Activated gamma-delta T cell treated with anti-CD3 and anti-CD28 coated beads, Interleukin-2, amount 50 U/mL, for 16 hours (primary cell): Measurements from ENCODE around the gene PLAGL1.
"Not testable (repeated sequence)": the region's sequence is repeated elsewhere in the genome, so short reads cannot be mapped to it uniquely, and the experiment has no call there.

Source experiments
- DNase-seq: peaks from one replicate; pipeline ENCODE4 v3.0.0-alpha.2; 2020; ENCODE audit warnings: low read depth

The PLAGL1 gene

GRCh38 chr6:144009628-144010027 lies 1.6 kb upstream of the PLAGL1 start:
- not testable (repeated sequence) for DNase-seq

- DNase-seq: no peak
Measured at GRCh38 chr6:144008846-144009245, 787 bp upstream of the PLAGL1 start.

- no peak for DNase-seq
Measured at GRCh38 chr6:144007478-144008119, 460 bp downstream of the PLAGL1 start.

- no peak for DNase-seq
Measured at GRCh38 chr6:144006736-144007477, 1.2 kb downstream of the PLAGL1 start.

GRCh38 chr6:143999406-143999805 lies 8.7 kb downstream of the PLAGL1 start:
- DNase-seq: no peak

GRCh38 chr6:143998686-143999085 lies 9.4 kb downstream of the PLAGL1 start:
- no peak for DNase-seq

GRCh38 chr6:143993965-143994646 lies 14.0 kb downstream of the PLAGL1 start:
- no peak for DNase-seq

GRCh38 chr6:143992285-143992684 lies 15.8 kb downstream of the PLAGL1 start:
- DNase-seq: no peak

GRCh38 chr6:143986463-143987065 lies 21.5 kb downstream of the PLAGL1 start:
- DNase-seq: no peak

- DNase-seq: no peak
Measured at GRCh38 chr6:143984666-143985065, 23.4 kb downstream of the PLAGL1 start.

- no peak for DNase-seq
Measured at GRCh38 chr6:143982968-143983367, 25.1 kb downstream of the PLAGL1 start.

GRCh38 chr6:143980921-143981320 lies 27.1 kb downstream of the PLAGL1 start:
- no peak for DNase-seq

GRCh38 chr6:143976806-143977349 lies 31.2 kb downstream of the PLAGL1 start:
- DNase-seq: no peak

GRCh38 chr6:143974089-143974488 lies 34.0 kb downstream of the PLAGL1 start:
- no peak for DNase-seq

GRCh38 chr6:143973097-143973966 lies 34.7 kb downstream of the PLAGL1 start:
- DNase-seq: no peak

GRCh38 chr6:143971482-143972205 lies 36.4 kb downstream of the PLAGL1 start:
- DNase-seq: no peak

- no peak for DNase-seq
Measured at GRCh38 chr6:143970456-143971218, 37.4 kb downstream of the PLAGL1 start.

GRCh38 chr6:143969077-143969476 lies 39.0 kb downstream of the PLAGL1 start:
- no peak for DNase-seq

GRCh38 chr6:143967706-143968376 lies 40.2 kb downstream of the PLAGL1 start:
- no peak for DNase-seq
